ENCODE results near the gene PSMB7. TPM values are rescaled to one million over a fixed set of nuclear protein-coding genes. Genes with fewer than 3 reads are reported as not detected.

Gene PSMB7
- total RNA-seq, 1 donor from 2014 or later: 173 TPM

- no peak for DNase-seq
- no peak for ATAC-seq
- intact Hi-C loops (cut with micrococcal nuclease): no loop called here
These were observed 63.4 kb downstream of the PSMB7 start for GRCh38 chr9:124351672-124352468.

- ATAC-seq (no peak), DNase-seq (no peak)
- intact Hi-C loops (cut with micrococcal nuclease): no loop called here
These were observed 64.6 kb downstream of the PSMB7 start for GRCh38 chr9:124350494-124351263.

GRCh38 chr9:124349675-124350493, 65.4 kb downstream of the PSMB7 start:
- DNase-seq: peak; percentile 23
- intact Hi-C loops (cut with micrococcal nuclease): no loop called here

GRCh38 chr9:124349267-124349666, 66.0 kb downstream of the PSMB7 start:
- DNase-seq (no peak), ATAC-seq (no peak)
- intact Hi-C loops (cut with micrococcal nuclease): no loop called here

More at GRCh38 chr9:124349675-124350493, 65.4 kb downstream of the PSMB7 start:
- no peak for ATAC-seq

GRCh38 chr9:124348831-124349230, 66.4 kb downstream of the PSMB7 start:
- intact Hi-C loops (cut with micrococcal nuclease): no loop called here
- no peak for ATAC-seq

GRCh38 chr9:124348363-124348762, 66.9 kb downstream of the PSMB7 start:
- ATAC-seq: no peak
- intact Hi-C loops (cut with micrococcal nuclease): no loop called here
- DNase-seq: no peak

More at GRCh38 chr9:124348831-124349230, 66.4 kb downstream of the PSMB7 start:
- no peak for DNase-seq

- intact Hi-C loops (cut with micrococcal nuclease): no loop called here
- peak; percentile 11 for DNase-seq
- no peak for ATAC-seq
These were observed 67.3 kb downstream of the PSMB7 start for GRCh38 chr9:124347968-124348358.

- intact Hi-C loops (cut with micrococcal nuclease): no loop called here
- DNase-seq (peak; percentile 18), ATAC-seq (no peak)
These were observed 67.9 kb downstream of the PSMB7 start for GRCh38 chr9:124347206-124347967.

- DNase-seq: peak; percentile 23
These were observed 68.7 kb downstream of the PSMB7 start for GRCh38 chr9:124346347-124347163.

GRCh38 chr9:124345751-124346281, 69.4 kb downstream of the PSMB7 start:
- DNase-seq (peak; percentile 23), ATAC-seq (no peak)
- intact Hi-C loops (cut with micrococcal nuclease): no loop called here

More at GRCh38 chr9:124346347-124347163, 68.7 kb downstream of the PSMB7 start:
- ATAC-seq: no peak
- intact Hi-C loops (cut with micrococcal nuclease): no loop called here

GRCh38 chr9:124345063-124345462, 70.2 kb downstream of the PSMB7 start:
- peak; percentile 2 for DNase-seq

GRCh38 chr9:124344291-124345050, 70.8 kb downstream of the PSMB7 start:
- peak; percentile 31 for DNase-seq
- no peak for ATAC-seq
- intact Hi-C loops (cut with micrococcal nuclease): no loop called here

More at GRCh38 chr9:124345063-124345462, 70.2 kb downstream of the PSMB7 start:
- intact Hi-C loops (cut with micrococcal nuclease): no loop called here
- ATAC-seq: no peak

- DNase-seq (no peak), ATAC-seq (no peak)
- intact Hi-C loops (cut with micrococcal nuclease): no loop called here
These were observed 71.5 kb downstream of the PSMB7 start for GRCh38 chr9:124343533-124344290.

GRCh38 chr9:124342776-124343485, 72.3 kb downstream of the PSMB7 start:
- intact Hi-C loops (cut with micrococcal nuclease): no loop called here
- ATAC-seq (peak; percentile 59), DNase-seq (peak; percentile 65)

- intact Hi-C loops (cut with micrococcal nuclease): no loop called here
- DNase-seq: peak; percentile 25
- ATAC-seq: no peak
These were observed 72.9 kb downstream of the PSMB7 start for GRCh38 chr9:124342402-124342775.
